Stimulated activated CD8-positive, alpha-beta memory T cell treated with anti-CD3 and anti-CD28 coated beads, Interleukin-15, amount 100 ng/mL, for 48 hours (primary cell): Measurements from ENCODE around the gene SLC35F4.

Experiments
- DNase-seq, 2 donors: peaks; one replicate each; pipeline ENCODE4 v3.0.0-alpha.2; 2020; ENCODE audit warnings: low read depth in 2 of 2

Gene SLC35F4

GRCh38 chr14:57617510-57617909 lies 248.4 kb downstream of the SLC35F4 start:
- DNase-seq: no peak

- DNase-seq: no peak
Measured at GRCh38 chr14:57612946-57613345, 252.9 kb downstream of the SLC35F4 start.

DNA sequence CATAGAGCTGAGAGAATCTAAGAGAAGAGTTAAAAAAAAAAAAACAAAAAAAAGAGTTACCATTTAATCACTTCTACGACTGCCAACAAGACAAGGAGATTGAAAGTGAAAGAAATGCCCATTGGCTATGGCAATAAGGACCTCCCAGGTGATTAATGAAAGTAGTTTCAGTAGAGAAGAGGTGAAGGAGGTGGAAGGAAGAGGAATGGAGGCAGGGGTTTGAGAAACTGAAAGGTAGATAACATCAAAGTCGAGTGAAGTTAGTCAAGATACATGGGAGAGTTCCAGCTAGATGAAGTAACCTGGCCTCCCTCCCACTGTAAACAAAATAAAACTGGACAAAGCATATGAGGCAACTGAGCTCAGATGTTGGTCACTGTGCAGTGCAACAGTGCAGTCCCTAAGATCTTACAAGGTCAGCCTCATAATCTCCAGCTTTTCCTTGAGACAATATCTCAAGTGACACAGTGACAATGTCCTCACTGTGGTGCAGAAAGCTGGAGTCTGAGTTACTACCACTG lies 254.3 kb downstream of the SLC35F4 start:
- no peak for DNase-seq

DNA sequence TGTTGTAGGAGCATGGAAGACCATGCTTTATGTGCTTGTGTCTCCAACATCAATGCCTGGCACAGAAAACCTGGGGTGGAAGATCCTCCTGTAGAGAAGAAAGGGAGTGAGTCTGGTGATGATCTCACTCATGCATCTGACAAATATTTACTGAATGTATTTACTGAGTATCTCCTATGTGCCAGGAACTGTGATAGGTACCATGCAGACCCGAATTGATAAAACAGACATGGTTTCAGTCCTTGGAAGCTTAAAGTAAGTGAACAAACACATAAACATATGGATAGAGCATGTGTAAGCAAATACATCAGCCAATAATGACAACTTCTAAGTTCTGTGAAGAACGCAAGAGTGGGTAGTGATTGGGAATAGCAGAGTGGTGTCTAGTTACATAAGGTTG lies 255.3 kb downstream of the SLC35F4 start:
- DNase-seq: no peak

DNA sequence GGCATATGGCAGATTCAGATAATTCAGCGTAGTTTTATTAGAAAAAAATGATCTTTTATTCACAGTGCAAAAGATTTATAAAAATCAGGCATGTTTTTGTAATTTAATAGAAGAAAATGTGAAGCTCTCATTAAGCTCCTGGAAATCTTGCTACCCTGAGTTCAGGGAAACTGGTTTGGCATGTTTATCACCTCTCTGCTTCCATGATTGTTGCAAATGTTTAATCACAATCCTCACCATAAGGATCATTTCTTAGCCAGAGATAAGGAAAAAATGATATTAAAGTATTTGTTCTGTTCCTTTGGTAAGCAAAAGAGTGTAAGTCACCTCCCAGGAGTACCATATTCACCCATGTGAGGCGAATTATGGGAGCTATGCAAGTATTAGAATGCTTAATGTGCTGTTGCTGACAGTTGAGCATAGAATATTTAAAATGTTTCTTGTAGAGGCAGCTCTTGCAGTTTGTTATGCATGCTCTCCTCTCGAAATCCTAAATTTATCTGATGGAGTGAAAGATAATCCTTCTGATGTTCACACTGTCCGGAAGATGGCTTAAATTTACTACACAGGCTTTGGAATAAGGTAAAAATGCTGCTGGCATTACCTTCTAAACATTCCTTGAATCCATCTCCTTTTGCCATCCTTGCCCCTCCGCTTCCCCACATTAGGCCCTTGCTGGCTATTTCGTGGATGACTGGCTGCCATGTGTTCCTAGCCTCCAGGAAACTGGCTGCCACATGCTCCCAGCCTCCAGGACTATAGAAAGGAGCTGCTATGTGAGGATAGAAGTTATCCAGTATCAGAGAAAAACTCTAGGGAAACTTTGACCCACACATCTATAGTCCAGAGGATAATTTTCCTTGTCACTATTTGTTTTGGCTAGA lies 256.5 kb downstream of the SLC35F4 start:
- DNase-seq: no peak

DNA sequence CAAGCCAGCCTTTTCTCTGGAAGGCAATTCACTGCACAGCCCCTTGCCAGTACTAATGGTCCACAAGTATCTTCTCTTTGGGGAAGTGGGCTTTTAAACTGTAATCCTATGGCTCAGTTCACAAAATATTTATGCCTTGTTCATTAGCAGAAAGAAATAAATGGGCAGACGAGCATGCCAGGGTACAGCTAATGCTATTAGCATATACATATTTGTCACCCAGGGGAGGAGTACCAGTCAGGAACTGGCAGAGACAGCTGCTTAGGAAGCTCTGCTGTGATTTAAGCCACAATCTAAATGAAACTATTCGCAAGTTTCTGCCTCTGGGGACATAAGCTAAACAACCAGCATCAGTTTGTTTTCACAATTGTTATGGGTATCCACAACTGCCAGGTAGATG lies 258.8 kb downstream of the SLC35F4 start:
- no peak for DNase-seq

- no peak for DNase-seq
Measured at GRCh38 chr14:57583396-57583795, 282.5 kb downstream of the SLC35F4 start.

DNA sequence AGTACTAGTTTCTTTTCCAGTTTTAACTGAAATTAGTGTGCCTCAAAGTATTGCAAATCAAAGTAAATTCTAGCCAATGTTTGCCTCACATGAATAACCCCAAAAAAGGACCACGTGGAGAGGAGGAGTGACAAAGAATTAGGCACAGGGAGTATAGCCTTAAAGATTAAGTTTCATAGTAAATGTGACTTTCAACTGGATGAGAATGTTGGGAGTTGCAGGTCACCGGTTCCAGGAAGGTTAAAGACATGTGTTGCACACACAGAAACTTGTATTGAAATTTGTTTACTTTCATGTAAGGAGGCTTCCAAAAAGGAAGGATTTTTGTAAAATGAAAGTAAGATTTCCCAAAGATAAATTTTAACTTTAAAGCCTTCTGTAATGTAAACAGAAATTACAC lies 283.1 kb downstream of the SLC35F4 start:
- DNase-seq: no peak

- no peak for DNase-seq
Measured at GRCh38 chr14:57578801-57579200, 287.1 kb downstream of the SLC35F4 start.

DNA sequence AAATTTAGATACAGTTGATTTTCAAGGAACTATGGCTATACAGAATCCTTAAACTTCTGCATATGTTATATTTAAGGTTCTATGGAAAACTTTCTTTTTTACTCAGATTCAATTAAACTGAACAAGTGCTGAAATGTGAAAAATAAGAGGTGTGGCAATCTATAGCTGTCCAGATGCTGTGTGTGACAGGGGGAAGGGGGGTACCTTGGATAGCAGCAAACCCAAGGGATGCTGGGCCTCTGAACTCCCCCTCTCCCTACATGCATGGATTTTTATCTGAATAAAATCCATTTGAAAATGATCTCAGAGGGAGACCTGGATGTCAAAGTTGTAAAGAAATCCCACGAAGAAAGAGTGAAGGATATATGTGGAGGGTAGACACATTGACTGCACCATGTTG lies 289.4 kb downstream of the SLC35F4 start:
- DNase-seq: no peak

DNA sequence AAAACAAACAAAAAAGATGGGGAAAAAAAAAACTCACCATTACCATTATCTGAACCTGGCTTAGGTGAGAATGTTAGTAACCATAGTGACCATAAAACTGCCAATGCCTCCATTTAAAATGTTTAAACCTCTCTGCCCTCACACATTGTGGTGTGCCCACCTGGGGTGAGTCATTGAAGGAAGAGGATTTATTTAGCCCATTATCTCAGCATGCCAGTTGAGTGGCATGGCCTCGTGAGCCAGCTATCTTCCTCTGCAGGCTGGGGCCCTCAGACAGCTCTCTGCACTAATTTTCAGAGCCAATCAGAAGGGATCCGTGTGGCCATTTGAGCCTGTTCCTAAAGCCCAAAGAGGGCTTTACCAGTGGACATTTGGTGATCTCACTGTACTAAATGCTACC lies 290.4 kb downstream of the SLC35F4 start:
- DNase-seq: no peak

DNA sequence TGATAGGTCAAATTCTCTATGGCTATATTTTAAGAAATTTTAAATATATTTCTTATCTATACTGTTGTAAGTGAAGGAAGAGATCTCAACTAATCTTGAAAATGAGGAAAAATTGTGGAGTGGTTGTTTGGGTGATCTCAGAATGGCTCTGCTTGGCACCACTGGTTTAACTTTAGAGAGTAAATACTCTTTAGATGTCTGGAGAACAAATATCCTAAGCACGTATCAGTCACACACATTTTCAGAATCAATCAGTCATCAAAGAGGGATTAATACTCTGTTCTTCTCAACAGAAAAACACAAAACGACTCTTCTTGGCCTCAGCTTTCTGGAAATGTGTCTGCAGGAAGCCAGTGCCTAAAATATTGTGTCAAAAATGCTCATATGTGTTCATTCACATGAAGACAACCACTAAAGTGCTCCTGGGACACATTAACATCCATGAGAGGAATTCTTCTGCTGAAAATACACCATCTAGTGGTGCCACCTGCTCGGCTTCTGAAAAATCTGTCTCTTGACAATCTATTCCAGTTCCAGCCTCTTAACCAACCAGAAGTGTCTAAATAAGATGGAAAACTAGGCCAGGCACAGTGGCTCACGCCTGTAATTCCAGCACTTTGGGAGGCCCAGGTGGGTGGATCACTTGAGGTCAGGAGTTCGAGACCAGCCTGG lies 291.1 kb downstream of the SLC35F4 start:
- DNase-seq: no peak

DNA sequence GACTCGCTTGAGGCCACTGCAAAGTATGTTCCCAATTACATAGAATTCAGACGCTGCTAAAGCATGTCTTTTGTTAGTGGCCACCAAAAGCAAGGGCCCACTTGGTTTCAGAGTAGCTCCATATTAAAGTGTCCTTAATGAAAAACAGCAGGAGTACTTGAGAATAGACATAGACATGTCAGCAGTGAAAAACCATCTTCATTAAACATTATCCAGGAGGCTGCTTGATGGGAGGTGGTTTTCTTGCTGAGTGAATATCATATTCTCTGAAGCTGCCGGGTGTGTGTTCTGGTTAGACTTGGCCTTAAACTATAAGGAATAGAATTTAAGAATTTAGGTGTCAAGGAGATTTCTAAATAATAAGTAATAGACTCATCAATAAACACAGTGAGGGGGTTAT lies 292.7 kb downstream of the SLC35F4 start:
- DNase-seq: no peak

- no peak for DNase-seq
Measured at GRCh38 chr14:57568554-57568953, 297.3 kb downstream of the SLC35F4 start.

- no peak for DNase-seq
Measured at GRCh38 chr14:57567220-57567619, 298.7 kb downstream of the SLC35F4 start.

DNA sequence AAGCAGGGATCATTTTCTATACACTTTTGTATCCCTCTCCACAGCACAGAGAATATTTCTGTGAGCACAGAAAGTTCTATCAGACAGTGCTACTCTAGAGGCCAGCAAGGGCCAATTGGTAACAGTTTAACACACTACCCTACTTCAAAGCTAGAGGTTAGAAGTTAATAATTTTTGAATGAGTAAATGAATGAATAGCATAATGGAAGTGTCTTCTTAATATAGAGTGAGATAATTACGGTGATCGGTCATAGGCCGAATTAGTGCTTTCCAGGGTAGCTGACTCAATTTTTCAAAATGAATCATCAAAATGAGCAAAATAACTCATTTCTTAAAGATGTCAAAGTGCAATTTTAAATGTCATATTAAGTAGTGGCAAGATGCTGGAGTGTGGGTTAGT lies 305.2 kb downstream of the SLC35F4 start:
- no peak for DNase-seq

DNA sequence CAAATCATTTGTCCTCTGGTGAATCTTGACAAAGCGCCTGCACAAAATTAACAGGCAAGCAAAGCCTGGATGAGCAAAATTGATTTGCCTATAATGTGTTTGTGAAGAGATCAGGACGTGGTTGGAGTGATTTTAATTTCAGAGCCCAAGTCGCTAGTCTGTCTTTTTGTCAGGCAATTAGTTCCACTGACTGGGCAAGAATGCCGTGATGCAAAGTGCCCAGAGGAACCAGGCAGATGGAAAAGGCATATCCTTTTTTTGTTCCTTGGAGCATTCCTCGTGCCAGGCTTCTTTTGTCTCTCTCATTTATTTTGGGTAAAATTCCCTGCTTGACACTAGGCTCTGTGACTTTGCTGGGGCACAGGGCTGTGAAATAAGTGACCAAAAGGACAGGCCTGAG lies 306.3 kb downstream of the SLC35F4 start:
- no peak for DNase-seq

DNA sequence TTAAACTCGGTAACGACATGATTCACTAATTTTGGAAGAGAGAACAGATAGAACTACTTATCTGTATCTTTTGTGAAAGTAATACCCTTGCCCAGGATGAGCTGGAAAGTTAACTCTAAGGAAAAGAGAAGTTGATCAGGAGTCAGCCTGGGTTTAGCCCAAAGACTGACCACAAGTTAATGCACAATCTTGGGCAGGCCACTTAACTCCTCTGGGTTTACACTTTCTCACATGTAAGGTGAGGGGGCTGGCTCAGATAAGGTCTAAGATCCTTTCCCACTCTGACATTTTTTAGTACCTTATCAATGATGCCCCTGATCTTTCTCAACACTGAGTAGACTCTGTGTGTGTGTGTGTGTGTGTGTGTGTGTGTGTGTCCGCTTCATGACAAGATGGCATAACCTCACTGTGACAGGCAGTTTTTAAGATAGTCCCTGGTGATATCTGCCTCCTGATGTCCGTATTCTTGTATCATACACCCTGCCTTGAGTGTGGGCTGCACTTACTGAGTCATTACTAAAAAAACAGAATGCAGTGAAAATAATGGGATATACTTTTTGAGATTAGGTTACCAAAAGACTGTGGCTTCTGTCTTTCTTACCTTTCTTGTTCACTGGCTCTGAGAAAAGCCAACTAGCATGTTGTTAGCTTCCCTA lies 316.0 kb downstream of the SLC35F4 start:
- no peak for DNase-seq

DNA sequence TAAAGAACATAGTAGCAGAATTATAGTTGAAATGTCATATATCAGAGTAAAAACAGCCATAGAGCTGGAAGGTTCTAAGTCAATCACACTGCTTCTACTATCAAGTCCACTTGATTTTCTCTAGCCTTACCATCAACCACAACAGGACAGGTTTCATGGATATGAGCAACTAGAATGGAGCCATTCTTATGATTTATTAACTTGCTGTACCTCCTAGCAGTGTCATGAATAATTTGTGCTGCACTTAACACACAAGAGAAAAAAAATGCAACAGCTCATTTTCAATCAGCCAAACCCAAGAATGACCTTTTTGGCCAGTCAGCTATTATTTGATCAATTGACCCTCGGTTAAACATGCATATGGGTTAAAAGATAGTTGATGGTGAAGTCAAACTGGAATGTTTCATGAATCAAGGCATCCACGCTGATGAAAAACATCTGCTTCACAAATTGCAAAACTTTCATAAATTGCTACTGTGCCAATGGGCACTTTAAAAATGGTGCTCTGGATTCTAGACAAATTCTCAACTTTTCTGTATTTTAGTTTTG lies 316.8 kb downstream of the SLC35F4 start:
- DNase-seq: no peak

DNA sequence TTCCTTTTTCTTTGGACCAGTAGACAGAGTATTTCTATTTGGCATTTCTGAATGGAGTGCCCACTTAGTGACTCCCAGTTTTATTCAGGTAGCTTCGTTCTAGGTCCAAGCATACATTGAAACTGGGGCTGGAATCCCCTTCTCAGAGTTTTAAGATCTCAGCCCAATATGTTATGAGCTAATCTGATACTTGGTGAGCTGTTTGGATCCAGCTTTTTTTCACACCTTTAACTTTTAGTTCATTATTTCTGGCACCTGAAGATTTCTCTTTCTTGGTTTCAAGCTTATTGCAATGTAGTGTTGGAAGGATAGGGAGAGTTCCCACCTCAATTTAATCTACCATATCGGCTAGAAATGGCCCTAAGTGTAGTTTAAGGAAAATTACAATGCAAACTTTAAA lies 318.8 kb downstream of the SLC35F4 start:
- DNase-seq: no peak

DNA sequence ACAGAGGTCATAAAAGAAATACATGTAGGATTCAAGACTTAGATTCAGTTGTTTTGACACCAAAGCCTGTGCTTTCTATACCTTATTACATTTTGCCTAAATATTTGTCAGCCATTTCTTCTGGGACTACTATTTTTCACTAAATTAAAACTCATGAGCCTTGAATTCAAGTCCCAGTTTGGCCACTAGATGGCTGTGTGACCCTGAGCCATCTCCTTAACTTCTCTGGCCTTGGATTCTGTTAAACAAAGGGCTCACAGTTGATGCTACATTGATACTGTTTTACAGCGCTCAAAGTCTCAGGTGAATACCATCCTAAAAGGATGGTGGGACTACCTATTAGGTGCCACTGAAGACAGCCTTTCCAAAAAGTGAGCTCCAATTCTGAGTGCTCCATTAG lies 332.7 kb downstream of the SLC35F4 start:
- no peak for DNase-seq

GRCh38 chr14:57530571-57530970 lies 335.3 kb downstream of the SLC35F4 start:
- no peak for DNase-seq
